Measurements from ENCODE around the gene RAB32.
"Not testable (repeated sequence)": the region's sequence is repeated elsewhere in the genome, so short reads cannot be mapped to it uniquely, and the experiment has no call there.

RAB32 gene

DNA sequence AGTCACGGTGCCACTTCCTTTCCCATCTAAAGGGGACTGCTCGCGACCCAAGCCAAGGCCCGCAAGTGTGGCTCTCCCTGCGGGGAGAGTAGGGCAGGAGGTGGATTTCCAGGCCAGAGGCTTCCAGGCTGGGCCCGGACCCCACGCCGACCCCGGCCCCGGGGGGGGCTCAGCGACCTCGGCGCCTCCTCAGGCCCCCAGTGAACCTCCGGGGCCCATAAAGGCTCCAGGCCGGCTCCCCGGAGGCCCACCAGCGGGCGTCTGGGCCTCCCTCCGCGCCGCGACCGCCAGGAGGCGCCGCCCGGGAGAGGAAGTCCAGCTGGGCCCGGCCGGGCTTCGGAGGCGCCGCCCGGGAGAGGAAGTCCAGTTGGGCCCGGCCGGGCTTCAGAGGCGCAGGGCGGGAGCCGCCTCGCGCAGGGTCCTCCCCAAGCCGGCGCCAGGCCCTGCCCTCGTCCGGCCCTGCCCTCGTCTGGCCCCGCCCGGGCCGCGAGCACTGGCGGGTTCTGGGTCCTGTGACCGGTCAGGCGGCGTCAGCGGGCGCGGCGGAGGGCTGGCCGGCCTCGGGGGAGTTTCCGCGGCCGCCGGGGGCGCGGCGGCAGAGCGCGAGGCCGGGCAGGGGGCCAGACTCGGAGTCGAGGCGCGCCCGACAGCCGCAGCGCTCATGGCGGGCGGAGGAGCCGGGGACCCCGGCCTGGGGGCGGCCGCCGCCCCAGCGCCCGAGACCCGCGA lies at the start of gene RAB32:
Gene RAB32, plus strand, starts transcription at position 623 of the 729 bp plus-strand sequence. Its CDS starts 39 bp downstream, at position 662.
- no peak for DNase-seq (ENCODE audit: low read depth in 3 of 3, low spot score in 1 of 3)

DNA sequence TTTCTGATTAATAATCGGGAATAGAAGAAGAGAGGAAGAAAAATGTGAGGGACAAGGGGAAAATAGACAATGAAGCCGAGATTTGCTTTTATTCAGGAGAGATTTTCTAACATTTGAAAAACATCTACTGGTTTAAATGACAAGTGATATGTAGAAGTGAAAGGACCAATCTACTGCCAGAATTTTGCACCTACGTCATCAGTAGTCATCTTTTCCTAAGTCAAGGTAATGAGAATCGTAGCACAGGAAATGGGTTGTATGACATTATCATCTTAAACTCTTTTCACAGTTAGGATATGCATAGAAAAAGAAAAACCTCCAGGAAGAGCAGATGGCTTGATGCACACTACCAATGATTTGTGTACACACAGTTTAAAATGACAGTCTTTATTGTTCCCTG lies 45.3 kb upstream of the RAB32 start:
- no peak for DNase-seq (ENCODE audit: low read depth in 3 of 3, low spot score in 1 of 3)

DNA sequence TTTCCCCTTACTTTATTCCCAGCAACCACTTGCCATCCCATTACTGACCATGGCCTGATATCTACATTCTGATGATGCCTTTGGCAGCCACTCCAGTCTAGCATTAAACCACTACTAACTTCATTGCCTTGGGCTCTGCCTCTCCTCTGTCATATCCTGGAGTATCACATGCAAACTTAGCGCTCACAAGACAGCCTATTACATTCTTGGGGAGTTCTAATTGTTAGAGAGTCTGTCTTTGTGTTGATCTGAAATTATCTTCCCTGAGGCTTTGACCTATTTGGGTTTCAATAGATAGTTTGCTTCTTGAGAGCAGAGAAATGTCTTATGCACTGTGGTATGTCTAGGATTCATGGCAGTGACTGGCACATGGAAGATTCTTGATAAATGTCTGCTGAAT lies 40.5 kb upstream of the RAB32 start:
- DNase-seq (ENCODE audit: low read depth in 3 of 3, low spot score in 1 of 3) = no peak

DNA sequence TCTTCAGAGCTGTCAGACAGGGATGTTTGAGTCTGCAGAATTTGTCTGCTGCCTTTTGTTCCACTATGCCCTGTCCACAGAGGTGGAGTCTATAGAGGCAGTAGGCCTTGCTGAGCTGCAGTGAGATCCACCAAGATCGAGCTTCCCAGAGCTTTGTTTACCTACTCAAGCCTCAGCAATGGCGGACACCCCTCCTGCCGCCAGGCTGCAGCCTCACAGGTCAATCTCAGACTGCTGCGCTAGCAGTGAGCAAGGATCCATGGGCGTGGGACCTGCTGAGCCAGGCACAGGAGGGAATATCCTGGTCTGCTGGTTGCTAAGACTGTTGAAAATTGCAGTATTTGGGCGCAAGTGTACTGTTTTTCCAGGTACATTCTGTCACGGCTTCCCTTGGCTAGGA lies 28.4 kb upstream of the RAB32 start:
- no peak for DNase-seq (ENCODE audit: low read depth in 3 of 3, low spot score in 1 of 3)

DNA sequence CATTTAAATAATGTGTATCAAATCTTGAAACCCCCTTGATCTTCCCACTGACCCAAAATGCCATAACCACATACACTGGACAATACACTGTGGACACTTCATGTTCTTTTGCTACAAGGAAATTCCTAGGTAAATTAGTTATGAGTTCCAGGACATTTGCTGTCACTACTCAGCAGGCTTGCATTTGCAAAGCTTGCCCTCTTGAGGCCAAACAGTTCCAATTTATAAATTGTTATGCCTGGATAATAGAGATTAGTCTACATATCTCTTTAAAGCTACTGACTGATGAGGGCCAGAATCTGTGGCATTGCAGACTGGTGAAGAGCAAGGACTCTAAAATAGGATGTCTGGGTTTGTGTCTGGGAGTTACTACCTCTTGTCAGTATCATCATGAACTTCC lies 17.4 kb upstream of the RAB32 start:
- no peak for DNase-seq (ENCODE audit: low read depth in 3 of 3, low spot score in 1 of 3)

DNA sequence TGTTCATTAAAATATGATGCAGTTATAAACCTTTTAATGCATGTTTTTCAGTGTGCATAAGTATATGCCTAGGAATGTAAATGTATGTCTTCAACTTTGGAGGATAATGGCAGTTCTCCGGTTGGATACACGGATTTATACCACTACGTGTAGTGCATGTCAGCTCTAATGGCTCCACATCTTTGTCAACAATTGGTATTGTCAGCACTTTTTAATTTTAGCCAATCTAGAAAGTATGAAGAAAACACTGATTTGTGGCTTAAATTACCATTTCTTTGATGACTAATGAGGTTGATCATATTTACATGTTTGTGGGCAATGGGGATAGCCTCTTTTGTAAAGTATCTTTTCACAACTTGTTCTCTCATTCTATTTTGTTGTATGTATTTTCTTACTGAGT lies 10.9 kb upstream of the RAB32 start:
- no peak for DNase-seq (ENCODE audit: low read depth in 3 of 3, low spot score in 1 of 3)

DNA sequence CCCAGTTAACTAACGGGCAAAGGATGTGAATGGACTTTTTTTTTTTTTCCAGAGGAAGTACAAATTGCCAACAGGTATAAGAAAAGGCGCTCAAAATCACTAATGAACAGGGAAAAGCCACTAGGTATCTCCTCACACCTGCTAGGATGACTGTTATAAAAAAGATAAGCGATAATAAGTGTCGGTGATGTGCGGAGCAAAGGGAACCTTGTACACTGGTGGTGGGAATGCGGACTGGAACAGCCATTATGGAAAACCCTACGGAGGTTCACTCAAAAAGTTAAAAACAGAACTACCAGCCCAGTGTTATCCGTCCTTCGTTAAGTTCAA lies 787 bp upstream of the RAB32 start:
- no peak for DNase-seq (ENCODE audit: low read depth in 3 of 3, low spot score in 1 of 3)

DNA sequence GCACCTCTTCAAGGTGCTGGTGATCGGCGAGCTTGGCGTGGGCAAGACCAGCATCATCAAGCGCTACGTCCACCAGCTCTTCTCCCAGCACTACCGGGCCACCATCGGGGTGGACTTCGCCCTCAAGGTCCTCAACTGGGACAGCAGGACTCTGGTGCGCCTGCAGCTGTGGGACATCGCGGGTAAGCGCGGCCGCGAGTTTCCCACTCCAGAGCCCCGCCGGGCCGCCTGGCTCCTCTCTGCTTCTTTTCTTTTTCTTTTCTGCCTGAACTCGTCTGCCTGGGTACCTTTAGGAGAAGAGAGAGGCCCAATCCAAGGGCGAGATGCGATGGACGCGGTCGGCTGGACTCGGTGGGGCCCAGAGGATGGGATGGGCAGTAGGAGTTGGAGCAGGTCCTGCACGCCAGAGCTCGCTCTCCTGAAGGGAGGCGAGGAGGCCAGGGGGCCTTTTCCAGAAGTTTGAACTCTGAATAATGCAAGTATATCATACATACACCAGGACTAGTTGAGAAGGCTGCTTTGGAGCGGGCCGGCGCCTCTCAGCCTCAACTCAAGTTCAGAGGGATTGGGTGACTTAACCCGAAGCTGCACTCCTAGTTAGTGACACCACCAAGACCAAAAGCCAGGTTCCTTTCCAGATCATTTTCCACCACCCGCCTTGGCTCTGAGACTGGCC lies 445 bp downstream of the RAB32 start:
- DNase-seq (ENCODE audit: low read depth in 3 of 3, low spot score in 1 of 3) = no peak

DNA sequence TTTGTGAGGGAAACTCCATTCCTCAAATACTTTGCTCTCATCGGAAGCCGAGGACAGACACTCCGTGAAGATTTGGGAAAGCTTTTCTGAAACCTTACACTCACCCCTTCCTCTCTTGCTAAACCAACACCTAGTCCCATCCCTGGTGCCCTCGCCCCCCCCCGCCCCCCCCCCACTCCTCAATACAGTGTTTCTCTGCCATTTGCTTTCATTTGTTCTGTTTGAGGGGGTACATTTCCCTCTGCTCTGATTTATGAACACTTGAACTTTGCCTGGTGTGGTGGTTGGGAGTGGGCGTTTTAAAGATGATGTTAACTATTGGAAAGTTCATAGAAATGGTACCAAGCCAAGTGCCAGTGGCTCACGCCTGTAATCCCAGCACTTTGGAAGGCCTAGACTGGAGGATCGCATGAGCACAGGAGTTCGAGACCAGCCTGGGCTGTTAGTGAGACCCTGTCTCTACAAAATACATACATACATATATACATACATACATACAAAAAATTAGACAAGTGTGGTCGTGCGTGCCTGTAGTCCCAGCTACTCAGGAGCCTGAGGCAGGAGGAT lies 1.1 kb downstream of the RAB32 start:
- no peak for DNase-seq (ENCODE audit: low read depth in 3 of 3, low spot score in 1 of 3)

DNA sequence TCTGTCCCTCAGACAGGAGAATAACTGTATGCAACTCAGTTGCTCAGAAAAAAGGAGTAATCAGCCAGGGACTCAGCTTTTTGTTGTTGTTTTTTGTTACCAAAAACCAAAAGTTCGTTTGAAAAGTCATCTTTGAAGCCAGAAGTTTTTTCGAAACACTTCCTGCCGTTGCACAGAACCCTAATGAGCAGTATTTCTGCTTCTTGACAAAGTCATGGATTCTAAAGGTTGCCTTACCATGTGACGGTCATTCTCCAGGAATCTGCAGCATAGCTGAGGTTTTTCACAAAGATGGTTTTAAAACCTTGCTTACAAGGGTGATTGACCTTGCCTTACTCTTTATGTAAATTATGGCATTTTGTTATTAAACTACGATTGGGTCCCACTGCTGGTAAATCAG lies 1.9 kb downstream of the RAB32 start:
- DNase-seq (ENCODE audit: low read depth in 3 of 3, low spot score in 1 of 3) = no peak

DNA sequence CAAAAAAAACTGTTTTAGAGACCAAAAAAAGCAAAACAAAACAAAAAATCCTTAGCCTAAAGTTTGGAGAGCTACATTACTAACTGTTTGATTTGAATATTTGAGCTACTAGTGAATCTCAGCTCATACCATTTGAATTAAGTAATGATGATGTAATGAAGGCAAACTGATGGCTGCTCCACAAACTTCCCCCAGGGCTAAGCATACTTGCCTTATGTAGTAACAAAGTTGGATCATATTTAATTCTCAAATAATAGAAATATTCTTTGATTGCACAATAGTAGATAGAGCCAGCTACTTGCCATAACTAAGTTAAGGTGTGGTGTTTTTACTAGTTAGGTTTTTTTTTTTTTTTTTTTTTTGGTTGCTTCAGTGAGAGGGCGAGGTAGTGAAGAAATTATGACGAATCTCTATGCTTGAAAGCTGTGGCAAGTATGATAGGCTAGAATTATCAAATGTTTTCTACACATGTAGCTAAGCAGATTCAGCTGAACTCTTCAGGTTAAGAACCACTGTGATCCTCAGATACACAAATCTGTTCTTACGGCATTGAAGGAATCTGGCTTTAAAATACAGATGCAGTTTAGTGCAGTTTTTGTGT lies 2.9 kb downstream of the RAB32 start:
- DNase-seq (ENCODE audit: low read depth in 3 of 3, low spot score in 1 of 3) = no peak

DNA sequence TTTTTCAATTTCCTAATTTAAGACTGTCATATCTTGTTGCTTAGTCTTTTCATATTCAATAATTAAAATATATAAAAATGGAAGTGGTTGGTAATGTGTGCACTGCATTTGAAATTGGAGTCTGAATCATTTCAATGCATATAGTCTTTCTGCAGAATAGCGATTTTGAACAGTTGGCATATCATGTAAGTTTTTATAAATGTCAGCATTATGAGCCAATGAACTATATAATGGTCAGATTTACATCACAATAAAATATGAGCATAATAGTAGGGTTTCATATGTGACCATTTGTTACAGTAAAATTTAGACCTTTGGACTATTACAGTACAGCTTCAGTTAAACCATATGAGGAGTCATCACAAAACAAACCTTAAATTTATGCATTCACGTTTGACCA lies 4.3 kb downstream of the RAB32 start:
- no peak for DNase-seq (ENCODE audit: low read depth in 3 of 3, low spot score in 1 of 3)

DNA sequence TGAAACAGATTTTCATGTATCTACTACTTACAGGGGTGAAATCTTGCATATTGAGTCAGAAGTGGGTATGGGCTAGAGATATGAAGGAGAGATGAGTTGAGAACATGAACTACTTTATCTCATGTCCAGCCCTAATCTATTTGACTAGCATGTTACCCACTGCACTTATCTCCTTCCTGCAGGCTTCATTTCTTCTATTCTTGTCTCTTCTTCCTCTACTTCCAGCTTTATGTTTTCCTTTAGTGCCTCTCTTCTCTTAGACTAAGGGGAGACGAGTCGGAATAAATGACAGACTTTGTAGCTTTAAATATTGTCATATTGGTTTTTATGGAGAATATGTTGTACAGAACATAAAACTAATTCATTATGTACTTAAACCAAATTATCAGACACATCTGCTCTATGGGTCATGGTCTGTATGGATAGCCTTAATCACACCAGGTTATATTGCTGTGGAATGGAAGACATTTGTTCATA lies 5.3 kb downstream of the RAB32 start:
- no peak for DNase-seq (ENCODE audit: low read depth in 3 of 3, low spot score in 1 of 3)

DNA sequence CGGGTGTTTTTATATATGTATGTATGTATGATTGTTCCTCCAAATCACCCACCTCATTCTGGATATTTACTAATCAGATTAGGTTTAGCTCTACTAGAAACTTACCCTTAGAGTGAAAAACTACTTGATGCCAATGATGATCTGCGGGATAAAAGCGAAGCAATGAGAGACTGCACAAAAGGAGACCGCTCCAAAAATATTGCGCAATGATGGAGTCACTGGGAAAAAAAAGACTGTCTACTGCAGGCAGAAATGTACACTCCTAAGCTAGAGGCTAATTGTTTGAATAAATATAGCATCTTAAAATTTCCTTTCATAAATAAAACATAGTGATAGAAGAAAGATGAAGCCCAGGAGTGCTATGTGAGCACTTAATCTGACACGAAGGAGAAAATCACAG lies 7.3 kb downstream of the RAB32 start:
- no peak for DNase-seq (ENCODE audit: low read depth in 3 of 3, low spot score in 1 of 3)

DNA sequence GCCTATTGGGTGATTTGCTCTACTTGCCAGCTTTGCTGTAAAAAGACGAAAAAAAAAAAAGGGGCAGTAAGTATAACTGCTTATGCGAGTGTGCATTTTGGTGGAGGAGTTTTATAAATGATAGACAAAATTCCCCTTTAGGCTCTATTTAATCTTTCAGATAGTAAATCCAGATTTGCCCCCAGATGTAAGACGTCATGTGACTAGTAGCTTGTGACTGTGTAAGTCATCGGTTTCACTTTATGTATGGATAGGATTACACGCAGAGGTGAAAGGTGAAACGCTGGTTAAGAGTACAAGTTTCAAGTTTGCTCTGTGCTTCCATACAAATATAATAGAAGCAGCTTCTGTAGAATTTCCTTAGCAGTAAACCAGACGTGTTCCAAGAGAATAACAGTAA lies 7.9 kb downstream of the RAB32 start:
- no peak for DNase-seq (ENCODE audit: low read depth in 3 of 3, low spot score in 1 of 3)

DNA sequence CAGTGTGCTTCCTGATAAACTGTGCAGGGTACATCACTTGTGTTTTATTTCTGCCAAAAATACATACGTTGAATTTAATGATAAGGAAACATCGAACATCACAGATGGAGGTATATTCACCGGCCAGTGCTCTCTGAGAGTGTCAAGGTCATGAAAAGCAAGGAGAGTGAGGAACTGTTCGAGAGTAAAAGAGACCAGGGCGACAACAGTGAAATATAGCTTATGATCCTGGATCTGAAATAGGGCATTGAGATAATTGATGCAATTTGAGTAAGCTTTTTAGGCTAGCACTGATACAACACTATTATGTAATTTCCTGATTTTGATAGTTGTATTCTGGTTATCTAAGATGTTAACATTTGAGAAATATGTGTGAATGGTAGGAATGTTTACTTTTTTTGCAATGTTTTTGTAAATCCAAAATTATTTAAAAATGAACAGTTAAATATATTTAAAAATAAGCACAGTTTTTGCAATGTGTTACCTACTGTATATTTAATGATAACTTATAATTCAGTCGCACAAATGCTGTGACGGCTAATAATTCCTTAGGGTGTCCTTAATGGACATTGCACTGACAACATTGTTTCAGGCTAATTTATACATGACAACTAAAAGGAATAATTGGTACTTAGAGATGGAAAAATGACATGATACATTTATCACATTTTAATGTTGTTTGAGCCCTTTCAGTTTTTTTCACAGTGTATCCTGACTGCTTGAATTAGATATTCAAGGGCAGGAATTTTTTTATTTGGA lies 9.9 kb downstream of the RAB32 start:
- DNase-seq (ENCODE audit: low read depth in 3 of 3, low spot score in 1 of 3) = no peak

DNA sequence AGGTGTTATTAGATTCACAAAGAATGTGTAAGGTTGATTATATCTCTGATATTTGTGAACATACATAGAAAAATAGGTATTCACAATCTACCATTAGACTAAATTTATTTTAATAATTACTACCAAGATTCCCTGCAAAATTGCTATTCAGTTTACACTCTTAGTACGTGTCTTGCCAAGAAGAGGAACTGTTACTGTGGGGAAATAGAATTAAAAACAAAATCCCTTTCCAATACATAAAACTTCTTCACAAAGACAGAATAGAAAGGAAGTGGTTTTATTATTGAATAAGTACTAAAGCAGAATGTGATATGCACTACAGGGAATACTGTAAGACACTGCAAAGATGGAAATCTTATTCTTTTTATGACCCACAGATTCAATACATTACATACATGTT lies 17.0 kb downstream of the RAB32 start:
- DNase-seq (ENCODE audit: low read depth in 3 of 3, low spot score in 1 of 3) = no peak

DNA sequence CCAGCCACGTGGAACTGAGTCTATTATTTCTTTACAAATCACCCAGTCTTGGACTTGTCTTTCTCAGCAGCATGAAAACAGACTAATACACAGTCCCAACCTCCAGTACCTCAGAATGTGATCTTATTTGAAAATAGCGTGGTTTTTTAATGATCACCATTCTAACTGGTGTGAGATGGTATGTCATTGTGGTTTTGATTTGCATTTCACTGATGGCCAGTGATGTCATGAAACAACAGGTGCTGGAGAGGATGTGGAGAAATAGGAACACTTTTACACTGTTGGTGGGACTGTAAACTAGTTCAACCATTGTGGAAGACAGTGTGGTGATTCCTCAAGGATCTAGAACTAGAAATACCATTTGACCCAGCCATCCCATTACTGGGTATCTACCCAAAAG lies 23.0 kb downstream of the RAB32 start:
- DNase-seq (ENCODE audit: low read depth in 3 of 3, low spot score in 1 of 3) = not testable (repeated sequence)

DNA sequence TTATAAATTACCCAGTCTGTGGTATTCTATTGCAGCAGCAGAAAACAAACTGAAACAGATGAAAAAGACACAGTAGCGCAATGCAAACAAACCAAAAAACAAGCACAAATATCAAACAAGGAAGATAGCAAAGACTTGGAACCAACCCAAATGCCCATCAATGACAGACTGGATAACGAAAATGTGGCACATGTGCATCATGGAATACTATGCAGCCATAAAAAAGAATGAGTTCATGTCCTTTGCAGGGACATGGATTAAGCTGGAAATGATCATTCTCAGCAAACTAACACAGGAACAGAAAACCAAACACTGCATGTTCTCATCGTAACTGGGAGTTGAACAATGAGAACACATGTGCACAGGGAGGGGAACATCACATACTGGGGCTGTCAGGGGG lies 25.0 kb downstream of the RAB32 start:
- DNase-seq (ENCODE audit: low read depth in 3 of 3, low spot score in 1 of 3) = not testable (repeated sequence)

DNA sequence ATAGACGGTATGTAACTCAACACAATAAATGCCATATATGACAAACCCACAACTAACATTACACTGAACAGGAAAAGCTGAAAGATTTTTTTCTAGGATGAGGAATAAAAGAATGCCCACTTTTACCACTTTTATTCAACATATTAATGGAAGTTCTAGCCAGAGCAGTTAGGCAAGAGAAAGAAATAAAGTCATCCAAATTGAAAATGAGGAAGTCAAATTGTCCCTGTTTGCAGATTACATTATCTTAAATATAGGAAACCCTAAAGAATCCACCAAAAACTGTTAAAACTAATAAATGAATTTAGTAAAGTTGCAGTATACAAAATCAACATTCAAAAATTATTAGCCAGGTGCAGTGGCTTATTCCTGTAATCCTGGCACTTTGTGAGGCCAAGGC lies 30.6 kb downstream of the RAB32 start:
- no peak for DNase-seq (ENCODE audit: low read depth in 3 of 3, low spot score in 1 of 3)

DNA sequence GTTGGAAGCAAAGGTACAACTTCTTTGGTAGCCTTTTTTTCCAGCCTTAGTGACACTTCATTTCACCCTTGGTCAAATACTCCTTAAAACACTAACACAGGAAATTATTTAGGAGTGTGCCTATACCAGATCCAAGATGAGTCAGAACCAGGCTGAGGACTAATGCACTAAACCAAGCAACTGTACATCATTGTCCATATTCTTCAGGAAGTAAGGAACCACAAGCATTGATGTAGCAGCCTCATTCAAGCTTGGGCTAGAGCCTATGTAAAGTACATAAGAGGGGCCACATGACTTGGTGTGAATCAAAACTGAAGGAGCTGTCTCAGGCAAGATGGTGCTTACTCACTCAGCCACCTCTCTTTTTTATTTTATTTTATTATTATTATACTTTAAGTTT lies 34.4 kb downstream of the RAB32 start:
- DNase-seq (ENCODE audit: low read depth in 3 of 3, low spot score in 1 of 3) = no peak

DNA sequence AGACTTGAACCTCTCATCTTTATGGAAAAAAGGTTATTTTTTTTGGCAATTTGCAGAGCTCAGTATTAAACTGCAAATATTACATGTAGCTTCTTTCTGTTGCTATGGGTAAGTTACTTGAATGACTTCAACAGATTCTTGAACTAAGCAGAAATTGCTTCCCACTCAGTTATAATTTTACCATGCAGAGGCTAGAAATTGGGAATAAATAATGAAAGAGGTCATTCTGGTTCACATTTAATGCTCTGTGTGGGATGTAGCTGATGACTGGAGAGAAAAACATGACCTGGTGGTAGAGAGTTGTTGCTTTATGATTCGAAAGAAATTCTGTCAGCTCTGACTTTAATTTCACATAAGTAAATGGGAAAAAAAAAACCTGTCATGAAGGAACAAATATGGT lies 38.3 kb downstream of the RAB32 start:
- DNase-seq (ENCODE audit: low read depth in 3 of 3, low spot score in 1 of 3) = no peak

Data from stimulated activated CD4-positive, alpha-beta T cell treated with anti-CD3 and anti-CD28 coated beads, TNF-alpha, amount 100 ng/mL, for 1 hour (primary cell).